ENCODE measurements around the gene ABHD2. TPM values are rescaled to one million over a fixed set of nuclear protein-coding genes. Genes with fewer than 3 reads are reported as not detected.

The ABHD2 gene
- total RNA-seq, 1 donor: 43.6 TPM

GRCh38 chr15:89099968-89100367 is 11.7 kb downstream of the ABHD2 start:
- no peak for TF ChIP-seq CTCF (IDR thresholded peaks at IDR 0.05; ENCODE audit: insufficient read depth, low read depth, low read length)
- H3K4me3 ChIP-seq (ENCODE audit: low read depth, low read length): no peak overlapping the region
- DNase-seq (ENCODE audit: low read depth): no peak

DNA sequence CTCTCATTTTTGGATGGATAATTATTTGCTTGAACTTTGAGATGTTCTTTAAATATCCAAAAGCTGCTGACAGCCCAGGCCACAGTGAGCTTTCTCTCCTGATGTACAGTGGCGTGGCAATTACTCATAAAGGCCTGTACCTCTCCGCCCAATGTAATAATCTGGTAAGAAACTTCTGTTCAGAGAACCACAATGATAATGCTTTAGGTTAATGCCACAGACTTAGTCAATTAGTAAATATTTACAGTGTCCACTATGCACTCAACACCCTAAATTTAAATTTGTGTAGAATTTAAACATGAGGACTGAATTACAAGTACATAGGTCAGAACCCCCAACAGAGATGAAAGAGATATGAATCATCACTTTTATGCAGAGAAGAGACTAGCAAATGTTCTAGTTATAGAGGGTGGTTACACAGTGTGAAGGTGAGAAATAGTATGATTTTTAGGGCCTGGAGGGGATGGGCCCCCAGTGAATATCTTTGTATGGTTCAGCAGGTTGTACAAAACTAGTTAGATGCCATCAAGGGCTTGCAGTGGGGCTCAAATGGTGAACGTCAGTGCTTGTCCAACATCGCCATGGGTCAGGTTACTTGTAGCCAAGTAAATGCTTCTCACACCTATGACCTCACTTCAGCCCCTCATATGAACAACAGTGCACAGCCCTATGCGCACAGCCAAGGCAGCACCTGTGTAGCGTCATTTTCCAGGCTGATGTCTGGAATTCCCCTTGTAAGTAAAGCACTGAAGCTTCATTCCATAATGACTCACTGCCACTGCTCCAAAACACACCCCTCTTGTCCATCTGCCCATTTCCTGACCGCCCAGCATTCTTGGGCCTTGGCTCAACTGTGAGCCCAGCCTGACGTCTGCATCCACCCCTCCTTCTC is 13.3 kb downstream of the ABHD2 start:
- no peak overlapping the region for H3K4me3 ChIP-seq (ENCODE audit: low read depth, low read length)
- no peak for TF ChIP-seq CTCF (IDR thresholded peaks at IDR 0.05; ENCODE audit: insufficient read depth, low read depth, low read length)
- DNase-seq (ENCODE audit: low read depth): peak; percentile 93

GRCh38 chr15:89103481-89104171 is 15.4 kb downstream of the ABHD2 start:
- TF ChIP-seq CTCF (IDR thresholded peaks at IDR 0.05; ENCODE audit: insufficient read depth, low read depth, low read length): no peak
- no peak overlapping the region for H3K4me3 ChIP-seq (ENCODE audit: low read depth, low read length)
- DNase-seq (ENCODE audit: low read depth): no peak

GRCh38 chr15:89104172-89104564 is 15.9 kb downstream of the ABHD2 start:
- peak; percentile 72 for DNase-seq (ENCODE audit: low read depth)
- H3K4me3 ChIP-seq (ENCODE audit: low read depth, low read length): no peak overlapping the region
- TF ChIP-seq CTCF (IDR thresholded peaks at IDR 0.05; ENCODE audit: insufficient read depth, low read depth, low read length): no peak

DNA sequence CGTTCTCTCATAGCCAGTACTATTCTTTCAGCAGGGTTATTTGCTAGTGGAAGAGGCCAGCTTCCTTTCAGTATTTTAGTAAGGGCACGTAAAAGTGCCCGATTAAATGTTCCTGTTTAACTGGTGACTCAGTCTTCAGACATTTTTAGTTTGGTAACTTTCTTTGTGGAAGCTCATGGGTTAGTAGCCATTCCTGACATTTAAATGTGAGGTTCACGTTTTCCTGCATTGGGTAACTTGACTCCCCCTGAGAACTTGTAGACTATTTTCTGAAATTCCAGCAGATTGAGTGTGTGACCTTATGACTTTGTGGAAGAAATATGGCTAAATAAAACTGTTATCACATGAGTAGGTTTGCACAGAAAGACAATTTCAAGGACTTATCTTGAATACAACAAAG is 16.9 kb downstream of the ABHD2 start:
- DNase-seq (ENCODE audit: low read depth): peak; percentile 98
- no peak overlapping the region for H3K4me3 ChIP-seq (ENCODE audit: low read depth, low read length)
- TF ChIP-seq CTCF (IDR thresholded peaks at IDR 0.05; ENCODE audit: insufficient read depth, low read depth, low read length): no peak

DNA sequence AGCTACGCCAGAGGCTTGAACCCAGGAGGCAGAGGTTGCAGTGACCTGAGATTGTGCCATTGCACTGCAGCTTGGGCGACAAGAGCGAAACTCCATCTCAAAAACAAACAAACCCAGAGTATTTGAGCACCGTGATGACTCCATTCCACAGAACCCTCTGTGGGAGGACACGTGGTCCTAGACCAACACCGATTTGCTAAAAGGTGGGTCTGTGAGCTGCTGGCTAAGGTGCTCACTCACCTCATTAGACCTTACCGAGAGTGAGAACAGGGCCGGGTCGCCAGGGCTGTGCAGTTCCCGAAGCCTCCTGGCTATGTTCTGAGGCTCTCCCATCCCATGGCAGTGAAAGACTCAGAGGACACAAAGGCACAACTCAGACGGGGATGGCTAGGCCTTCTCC is 17.9 kb downstream of the ABHD2 start:
- H3K4me3 ChIP-seq (ENCODE audit: low read depth, low read length): no peak overlapping the region
- TF ChIP-seq CTCF (IDR thresholded peaks at IDR 0.05; ENCODE audit: insufficient read depth, low read depth, low read length): no peak
- DNase-seq (ENCODE audit: low read depth): no peak
